GM19467 (cell line): Measurements from ENCODE around the gene SYNJ1.

Experiments
- ATAC-seq: cut with Tn5 transposase; IDR thresholded peaks from one replicate; pipeline ENCODE4 v1.9.1; 2021; ENCODE audit warnings: mild to moderate bottlenecking, moderate library complexity; ENCODE audit not compliant: unreplicated experiment

Gene SYNJ1

DNA sequence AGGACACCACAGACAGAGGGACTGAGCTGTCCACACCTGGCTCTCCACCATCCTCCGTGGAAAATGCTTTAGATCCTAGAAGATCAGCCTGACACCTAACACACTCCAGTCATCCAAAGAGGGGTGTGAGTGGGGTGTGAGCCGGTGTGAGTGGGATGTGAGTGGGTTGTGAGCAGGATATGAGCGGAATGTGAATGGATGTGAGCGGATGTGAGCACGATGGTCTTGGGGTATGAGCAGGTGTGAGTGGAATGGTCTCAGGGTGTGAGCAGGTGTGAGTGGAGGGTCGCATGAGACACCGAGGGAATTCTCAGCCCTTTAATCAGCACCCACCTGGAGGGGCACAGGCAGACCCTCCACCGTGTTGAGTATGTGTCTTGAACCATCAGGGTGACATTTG lies 143.3 kb downstream of the SYNJ1 start:
- no peak for ATAC-seq

- ATAC-seq, result no peak
These were observed 146.1 kb downstream of the SYNJ1 start for GRCh38 chr21:32581732-32582131.

DNA sequence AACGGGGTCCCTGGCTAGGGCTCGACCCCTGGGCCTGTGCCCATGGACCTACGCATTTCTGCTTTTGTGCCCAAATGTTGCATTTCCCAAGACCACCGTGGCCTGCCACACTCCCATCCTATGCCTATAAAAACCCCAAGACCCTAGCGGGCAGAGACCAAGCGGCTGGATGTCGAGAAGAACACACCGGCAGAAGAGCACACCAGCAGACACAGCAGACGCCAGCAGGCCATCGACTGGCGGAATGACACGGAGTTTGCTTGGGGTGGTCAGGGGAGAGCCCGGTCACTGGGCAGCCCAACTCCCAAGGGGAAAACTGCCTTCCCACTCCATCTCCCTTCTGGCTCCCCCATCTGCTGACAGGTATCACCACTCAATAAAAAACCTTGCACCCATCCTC lies 146.9 kb downstream of the SYNJ1 start:
- no peak for ATAC-seq
